ENCODE data around the gene APEH.

- TF ChIP-seq CTCF (conservative IDR thresholded peaks at IDR 0.05; ENCODE audit: low read length) (no peak), EZH2phosphoT487 (IDR thresholded peaks at IDR 0.05; ENCODE audit: borderline replicate concordance) (no peak)
Observed at GRCh38 chr3:49626796-49627195, 47.4 kb upstream of the APEH start.
